Common myeloid progenitor, CD34-positive (primary cell): Measurements from ENCODE around the gene TEC.

Experiments
- CTCF ChIA-PET: fragments of 350-600 bp; sonication (Branson Sonifier 250); formaldehyde crosslinking; loops from one replicate; lab custom pipeline; 2021; ENCODE audit warnings: antibody characterized with exemption; lab: Charles Lee
- POLR2A ChIA-PET: fragments of 350-600 bp; sonication (Branson Sonifier 250); formaldehyde crosslinking; loops from one replicate; lab custom pipeline; 2021; ENCODE audit warnings: antibody characterized with exemption; lab: Charles Lee
- DNase-seq, 3 donors: peaks; one replicate each; pipeline versions ENCODE4 v3.0.0 to v3.0.0-alpha.2; 2013
- H3K27ac ChIP-seq, 2 experiments: 1 replicate in 1 of 2; 2 replicates in 1 of 2; pipeline ENCODE4 v1.7.0; 2013; ENCODE audit warnings: inconsistent platforms in 2 of 2, low read length in 2 of 2, mild to moderate bottlenecking in 2 of 2, low read depth in 1 of 2, moderate library complexity in 1 of 2; ENCODE audit not compliant: severe bottlenecking in 2 of 2, insufficient read depth in 1 of 2, poor library complexity in 1 of 2
- H3K27me3 ChIP-seq, 5 experiments: replicated peaks in 2 of 5; 1 replicate in 3 of 5; 2 replicates in 2 of 5; pipeline versions ENCODE4 v1.6.1 to v1.7.0; 2013; ENCODE audit warnings: low read length in 4 of 5, mild to moderate bottlenecking in 2 of 5, moderate library complexity in 2 of 5, inconsistent platforms in 1 of 5; ENCODE audit not compliant: insufficient read depth in 5 of 5, control insufficient read depth in 4 of 5
- H3K36me3 ChIP-seq, 4 experiments: 1 replicate in 2 of 4; 2 replicates in 2 of 4; pipeline versions ENCODE4 v1.6.1 to v1.7.0; 2013; ENCODE audit warnings: low read length in 3 of 4, control low read depth in 1 of 4, mild to moderate bottlenecking in 1 of 4; ENCODE audit not compliant: control insufficient read depth in 4 of 4, insufficient read depth in 4 of 4
- H3K4me1 ChIP-seq, 4 experiments: 1 replicate in 3 of 4; 2 replicates in 1 of 4; pipeline versions ENCODE4 v1.6.1 to v1.7.1; 2013; ENCODE audit warnings: low read length in 3 of 4, mild to moderate bottlenecking in 3 of 4, control low read depth in 1 of 4, inconsistent platforms in 1 of 4, moderate library complexity in 1 of 4; ENCODE audit not compliant: control insufficient read depth in 4 of 4, insufficient read depth in 4 of 4; ENCODE audit errors: control extremely low read depth in 1 of 4
- H3K4me3 ChIP-seq, 7 experiments: 1 replicate in 4 of 7; 2 replicates in 3 of 7; pipeline versions ENCODE4 v1.5.1 to v1.7.0; 2013; ENCODE audit warnings: mild to moderate bottlenecking in 7 of 7, low read length in 6 of 7, moderate library complexity in 6 of 7, inconsistent platforms in 2 of 7, low read depth in 2 of 7, control low read depth in 1 of 7; ENCODE audit not compliant: insufficient read depth in 4 of 7, control insufficient read depth in 1 of 7; ENCODE audit errors: extremely low read depth in 1 of 7
- H3K9me3 ChIP-seq, 5 experiments: 1 replicate in 4 of 5; 2 replicates in 1 of 5; pipeline versions ENCODE4 v1.6.1 to v1.7.1; 2013; ENCODE audit warnings: low read length in 4 of 5, mild to moderate bottlenecking in 2 of 5, inconsistent platforms in 1 of 5, low read depth in 1 of 5, moderate library complexity in 1 of 5; ENCODE audit not compliant: control insufficient read depth in 4 of 5, insufficient read depth in 2 of 5; ENCODE audit errors: control extremely low read depth in 1 of 5
- WGBS: methylation state at CpG from one replicate; pipeline ENCODE4 v1.1.5; 2013; ENCODE audit not compliant: insufficient coverage; 5-methylcytosine and 5-hydroxymethylcytosine counted together

TEC gene

GRCh38 chr4:48147621-48148020 is 122.0 kb downstream of the TEC start:
- H3K27me3 ChIP-seq: no peaks in the 10 kb centered on the region
- DNase-seq: no peak
- H3K27ac ChIP-seq: no peak overlapping the region
- no CpG with 5 or more reads among the region's 1 CpG for WGBS
- H3K4me1 ChIP-seq: no peaks in the 10 kb centered on the region
- ChIA-PET CTCF (interaction anchor here (1.0 kb wide), 1 partner anchor 18 kb away, joined by 3 read pairs; no protein-coding TSS in a partner anchor), POLR2A (no interaction called here)
- no peaks in the 10 kb centered on the region for H3K9me3 ChIP-seq
- peaks cover 22 to 83% (median 60%) of the 10 kb centered on the region in 4 experiments for H3K36me3 ChIP-seq
- no peak overlapping the region for H3K4me3 ChIP-seq

GRCh38 chr4:48141048-48141447 is 128.6 kb downstream of the TEC start:
- Histone ChIP-seq H3K27ac (no peak overlapping the region), H3K36me3 (peaks cover 18 to 70% (median 53%) of the 10 kb centered on the region in 4 experiments), H3K4me3 (no peak overlapping the region), H3K4me1 (peaks cover 0 to 9% (median 7%) of the 10 kb centered on the region in 4 experiments), H3K27me3 (no peaks in the 10 kb centered on the region), H3K9me3 (no peaks in the 10 kb centered on the region)
- peak; percentile 41 to 66 (median 64) for DNase-seq
- ChIA-PET CTCF (interaction anchor here (0.7 to 5.8 kb wide), 5 partner anchors 11 to 155 kb away, joined by 3 to 47 read pairs (median 4); no protein-coding TSS in a partner anchor), POLR2A (no interaction called here)
- WGBS: no CpG with 5 or more reads among the region's 2 CpGs

GRCh38 chr4:48139691-48140090 is 129.9 kb downstream of the TEC start:
- peak; percentile 11 to 56 (median 55) for DNase-seq
- CTCF ChIA-PET: interaction anchor here (0.8 to 5.8 kb wide), 9 partner anchors 10 to 345 kb away, joined by 3 to 47 read pairs (median 4); no protein-coding TSS in a partner anchor
- no peaks in the 10 kb centered on the region for H3K27me3 ChIP-seq
- WGBS: 40% methylated on average over 1 of the region's 3 CpGs
- POLR2A ChIA-PET: interaction anchor here (1.0 kb wide), 1 partner anchor 10 kb away, joined by 3 read pairs; no protein-coding TSS in a partner anchor
- H3K4me1 ChIP-seq: peaks cover 0 to 9% (median 7%) of the 10 kb centered on the region in 4 experiments
- no peaks in the 10 kb centered on the region for H3K9me3 ChIP-seq
- peaks cover 19 to 71% (median 54%) of the 10 kb centered on the region in 4 experiments for H3K36me3 ChIP-seq
- no peak overlapping the region for H3K4me3 ChIP-seq
- H3K27ac ChIP-seq: peak overlapping the region in 1 of 2 experiments; percentile 39

- ChIA-PET POLR2A (interaction anchor here (1.0 kb wide), 1 partner anchor 9 kb away, joined by 3 read pairs; no protein-coding TSS in a partner anchor), CTCF (interaction anchor here (1.2 to 5.8 kb wide), 8 partner anchors 9 to 346 kb away, joined by 3 to 47 read pairs (median 4); no protein-coding TSS in a partner anchor)
- Histone ChIP-seq H3K36me3 (peaks cover 18 to 76% (median 56%) of the 10 kb centered on the region in 4 experiments), H3K9me3 (no peaks in the 10 kb centered on the region), H3K27ac (no peak overlapping the region), H3K4me1 (peaks cover 0 to 9% (median 7%) of the 10 kb centered on the region in 4 experiments), H3K27me3 (no peaks in the 10 kb centered on the region), H3K4me3 (no peak overlapping the region)
- 74% methylated on average over 2 of the region's 3 CpGs for WGBS
- peak in 1 of 3 donors; percentile 38 for DNase-seq
Measured at GRCh38 chr4:48138936-48139335, 130.7 kb downstream of the TEC start.

GRCh38 chr4:48138511-48138910 is 131.1 kb downstream of the TEC start:
- peaks cover 0 to 9% (median 7%) of the 10 kb centered on the region in 4 experiments for H3K4me1 ChIP-seq
- peaks cover 18 to 76% (median 54%) of the 10 kb centered on the region in 4 experiments for H3K36me3 ChIP-seq
- POLR2A ChIA-PET: interaction anchor here (1.0 kb wide), 1 partner anchor 9 kb away, joined by 3 read pairs; no protein-coding TSS in a partner anchor
- CTCF ChIA-PET: interaction anchor here (0.7 to 5.8 kb wide), 7 partner anchors 8 to 346 kb away, joined by 3 to 47 read pairs (median 4); no protein-coding TSS in a partner anchor
- DNase-seq: no peak
- H3K9me3 ChIP-seq: no peaks in the 10 kb centered on the region
- H3K27me3 ChIP-seq: no peaks in the 10 kb centered on the region
- 99% methylated on average over 7 of the region's 7 CpGs for WGBS
- no peak overlapping the region for H3K27ac ChIP-seq
- no peak overlapping the region for H3K4me3 ChIP-seq

GRCh38 chr4:48137846-48138245 is 131.8 kb downstream of the TEC start:
- Histone ChIP-seq H3K27me3 (no peaks in the 10 kb centered on the region), H3K4me1 (peaks cover 0 to 9% (median 7%) of the 10 kb centered on the region in 4 experiments), H3K27ac (peak overlapping the region in 1 of 2 experiments; percentile 7), H3K4me3 (no peak overlapping the region), H3K36me3 (peaks cover 18 to 73% (median 51%) of the 10 kb centered on the region in 4 experiments), H3K9me3 (no peaks in the 10 kb centered on the region)
- CTCF ChIA-PET: interaction anchor here (0.7 to 5.8 kb wide), 5 partner anchors 8 to 137 kb away, joined by 3 to 47 read pairs (median 4); no protein-coding TSS in a partner anchor
- POLR2A ChIA-PET: no interaction called here
- no peak for DNase-seq

GRCh38 chr4:48134081-48134480 is 135.6 kb downstream of the TEC start, which contains the start of gene TXK:
TSS of gene TXK (minus strand) at chr4:48134250. CDS start at chr4:48134170, 80 bp downstream.
- peak within 1 kb of the TSS in 1 of 2 experiments; percentile 4 for H3K27ac ChIP-seq
- H3K4me1 ChIP-seq: peaks cover 0 to 17% (median 11%) of the 10 kb centered on the region in 4 experiments
- H3K4me3 ChIP-seq: no peak within 1 kb of the TSS

More at GRCh38 chr4:48134081-48134480, 135.6 kb downstream of the TEC start, which contains the start of gene TXK:
- ChIA-PET CTCF (no interaction called here), POLR2A (no interaction called here)
- Histone ChIP-seq H3K27me3 (no peaks in the 10 kb centered on the region), H3K9me3 (no peaks in the 10 kb centered on the region), H3K36me3 (peaks cover 18 to 59% (median 53%) of the 10 kb centered on the region in 4 experiments)
- DNase-seq: no peak
- WGBS: 80% methylated on average over 3 of the region's 5 CpGs
